ENCODE measurements around the gene LACTB.

Gene LACTB

DNA sequence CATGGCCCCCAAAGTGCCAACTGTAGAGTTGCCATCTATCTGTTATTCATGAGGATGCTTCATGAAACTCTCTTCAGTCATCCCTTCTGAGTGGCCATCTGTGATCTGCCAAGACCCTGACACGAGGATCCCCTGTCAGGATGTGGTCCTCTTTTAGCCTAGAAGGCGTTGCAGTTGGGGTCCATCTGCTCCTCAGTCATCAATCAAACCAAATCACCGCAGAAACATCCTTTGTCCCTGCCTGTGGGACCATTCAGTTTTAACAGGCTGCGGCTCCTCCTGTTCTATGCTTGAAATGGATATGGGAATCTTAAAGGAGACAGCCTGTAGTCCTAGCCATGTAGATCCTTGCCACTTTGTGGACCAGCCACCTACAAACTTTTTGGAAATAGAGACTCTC lies 41.6 kb downstream of the LACTB start:
- TF ChIP-seq TAF1 (IDR thresholded peaks at IDR 0.05; ENCODE audit: borderline replicate concordance, insufficient read depth, low read length) = no peak
- TF ChIP-seq POLR2AphosphoS5 (IDR thresholded peaks at IDR 0.05; ENCODE audit: low read depth, low read length) = no peak
- no peak for TF ChIP-seq SIN3A (IDR thresholded peaks at IDR 0.05; ENCODE audit: borderline replicate concordance, insufficient read depth, low read length)
- no peak for TF ChIP-seq FOXP2 (optimal IDR thresholded peaks at IDR 0.05; ENCODE audit: borderline replicate concordance, extremely low read depth, extremely low read length, insufficient read depth)
- no peak for TF ChIP-seq REST (IDR thresholded peaks at IDR 0.05; ENCODE audit: insufficient read depth in 1 of 2, low read depth in 2 of 2, low read length in 2 of 2)

- TF ChIP-seq TAF1 (IDR thresholded peaks at IDR 0.05; ENCODE audit: borderline replicate concordance, insufficient read depth, low read length) (no peak), POLR2AphosphoS5 (IDR thresholded peaks at IDR 0.05; ENCODE audit: low read depth, low read length) (no peak)
Measured at GRCh38 chr15:63165166-63165859, 43.7 kb downstream of the LACTB start.

DNA sequence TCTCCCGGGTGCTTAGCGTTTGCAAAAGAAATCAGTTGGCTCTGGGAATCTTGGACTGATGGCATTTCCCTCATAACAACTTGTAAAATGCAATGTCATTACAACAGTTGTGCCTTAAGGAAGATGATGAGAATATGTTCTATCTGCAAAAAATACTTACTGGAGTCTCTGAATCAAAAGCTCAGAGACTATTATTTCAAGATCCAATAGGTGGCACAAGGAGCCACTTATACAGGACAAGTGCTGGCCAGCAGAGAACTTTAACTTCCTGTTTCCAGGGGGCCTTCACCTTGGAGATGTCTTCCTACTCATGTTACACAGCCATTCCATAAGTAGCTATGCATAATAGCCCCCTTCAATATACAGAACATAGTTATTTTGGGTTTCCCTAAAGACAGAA lies 44.6 kb downstream of the LACTB start:
- TF ChIP-seq POLR2AphosphoS5 (IDR thresholded peaks at IDR 0.05; ENCODE audit: low read depth, low read length) (no peak), TAF1 (IDR thresholded peaks at IDR 0.05; ENCODE audit: borderline replicate concordance, insufficient read depth, low read length) (no peak), FOXP2 (optimal IDR thresholded peaks at IDR 0.05; ENCODE audit: borderline replicate concordance, extremely low read depth, extremely low read length, insufficient read depth) (no peak), REST (IDR thresholded peaks at IDR 0.05; ENCODE audit: insufficient read depth in 1 of 2, low read depth in 2 of 2, low read length in 2 of 2) (no peak), SIN3A (IDR thresholded peaks at IDR 0.05; ENCODE audit: borderline replicate concordance, insufficient read depth, low read length) (no peak)

DNA sequence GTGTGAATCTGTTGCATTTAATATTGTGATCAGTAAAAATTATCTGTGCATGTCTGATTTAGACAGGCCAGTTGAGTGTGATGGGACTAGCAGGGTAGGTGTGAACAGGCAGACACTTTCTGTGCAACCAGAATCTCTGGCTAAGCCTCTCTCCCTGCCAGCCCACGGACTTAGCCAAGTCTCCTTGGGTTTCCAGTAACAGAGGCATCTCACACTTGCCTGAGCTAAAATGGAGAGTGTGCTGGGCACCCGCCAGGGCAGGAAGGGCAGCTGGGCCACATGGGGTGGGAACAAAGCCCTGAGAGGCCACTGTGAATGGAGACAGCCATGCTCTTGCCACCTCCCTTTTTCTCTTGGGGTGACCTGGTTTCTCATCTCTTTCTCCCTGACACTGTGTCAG lies 48.1 kb downstream of the LACTB start:
- TF ChIP-seq POLR2AphosphoS5 (IDR thresholded peaks at IDR 0.05; ENCODE audit: low read depth, low read length) (no peak), TAF1 (IDR thresholded peaks at IDR 0.05; ENCODE audit: borderline replicate concordance, insufficient read depth, low read length) (no peak), FOXP2 (optimal IDR thresholded peaks at IDR 0.05; ENCODE audit: borderline replicate concordance, extremely low read depth, extremely low read length, insufficient read depth) (no peak)

DNA sequence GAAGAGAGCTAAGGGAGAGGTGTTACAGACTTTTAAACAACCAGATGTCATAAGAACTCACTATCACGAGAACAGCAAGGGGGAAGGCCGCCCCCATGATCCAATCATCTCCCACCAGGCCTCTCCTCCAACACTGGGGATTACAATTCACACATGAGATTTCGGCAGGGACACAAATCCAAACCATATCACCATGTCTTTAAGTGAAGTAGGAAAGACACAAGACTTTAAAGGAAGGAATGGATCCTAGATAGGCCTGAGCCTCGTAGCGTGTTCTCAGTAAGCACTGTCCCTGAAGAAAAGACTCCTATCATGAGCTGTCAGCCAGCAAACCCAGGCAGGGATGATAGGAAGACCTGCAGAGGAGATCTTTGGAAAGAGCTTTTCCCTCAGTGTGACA lies 50.7 kb downstream of the LACTB start:
- TF ChIP-seq SIN3A (IDR thresholded peaks at IDR 0.05; ENCODE audit: borderline replicate concordance, insufficient read depth, low read length) = no peak
- TF ChIP-seq TAF1 (IDR thresholded peaks at IDR 0.05; ENCODE audit: borderline replicate concordance, insufficient read depth, low read length) = no peak
- no peak for TF ChIP-seq POLR2AphosphoS5 (IDR thresholded peaks at IDR 0.05; ENCODE audit: low read depth, low read length)
- no peak for TF ChIP-seq FOXP2 (optimal IDR thresholded peaks at IDR 0.05; ENCODE audit: borderline replicate concordance, extremely low read depth, extremely low read length, insufficient read depth)
- TF ChIP-seq REST (IDR thresholded peaks at IDR 0.05; ENCODE audit: insufficient read depth in 1 of 2, low read depth in 2 of 2, low read length in 2 of 2) = no peak

GRCh38 chr15:63172851-63173451 lies 51.3 kb downstream of the LACTB start:
- TF ChIP-seq FOXP2 (optimal IDR thresholded peaks at IDR 0.05; ENCODE audit: borderline replicate concordance, extremely low read depth, extremely low read length, insufficient read depth) (no peak), REST (IDR thresholded peaks at IDR 0.05; ENCODE audit: insufficient read depth in 1 of 2, low read depth in 2 of 2, low read length in 2 of 2) (no peak), TAF1 (IDR thresholded peaks at IDR 0.05; ENCODE audit: borderline replicate concordance, insufficient read depth, low read length) (no peak), POLR2AphosphoS5 (IDR thresholded peaks at IDR 0.05; ENCODE audit: low read depth, low read length) (no peak), SIN3A (IDR thresholded peaks at IDR 0.05; ENCODE audit: borderline replicate concordance, insufficient read depth, low read length) (no peak)
